ENCODE measurements around the gene MSI2.

MSI2 gene

DNA sequence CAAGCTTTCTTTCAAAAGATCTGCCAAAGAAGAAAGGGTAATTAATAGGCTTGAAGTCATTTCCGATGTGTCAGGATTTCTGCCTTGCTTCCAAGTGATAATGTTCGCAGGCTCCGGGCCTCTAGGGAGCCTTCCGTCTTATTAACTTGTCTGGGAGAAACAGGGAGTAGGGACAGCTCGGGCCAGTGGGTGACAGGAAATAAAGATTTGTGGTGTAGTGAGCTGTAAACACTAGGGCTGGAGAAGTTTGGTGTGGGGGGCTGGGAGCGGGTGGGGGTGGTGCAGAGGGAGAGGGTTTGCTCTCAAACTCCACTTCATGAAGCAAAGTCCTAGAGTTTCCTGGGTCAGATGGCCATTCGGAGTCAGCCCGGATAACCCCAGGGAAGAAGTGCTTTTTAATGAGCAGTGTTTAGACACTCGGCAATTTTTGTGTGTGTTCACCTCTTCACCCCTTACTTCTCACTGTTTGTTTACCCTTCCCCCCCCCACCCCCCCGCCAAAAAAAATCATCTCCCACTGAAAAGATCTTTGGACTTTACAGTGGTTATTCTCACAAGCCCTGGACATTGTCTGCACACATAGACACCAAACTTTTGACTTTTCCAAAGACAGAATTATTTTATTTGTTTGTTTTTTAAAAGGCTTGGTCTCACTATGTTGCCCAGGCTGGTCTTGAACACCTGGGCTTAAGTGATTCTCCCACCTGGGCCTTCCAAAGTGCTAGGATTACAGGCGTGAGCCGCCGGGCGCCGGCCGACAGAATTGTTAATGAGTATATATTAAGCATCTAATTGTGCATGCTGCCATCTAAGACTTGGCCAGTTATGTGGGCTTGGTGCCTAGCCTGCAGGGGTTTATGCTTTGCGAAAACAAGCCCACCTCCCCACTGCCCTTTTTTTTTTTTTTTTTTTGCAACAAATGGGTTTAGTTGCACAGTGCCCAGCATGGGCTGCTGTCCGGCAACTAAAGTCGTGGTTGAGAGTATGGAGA, 292.4 kb downstream of the MSI2 start:
- in situ Hi-C loops (cut with MboI; ENCODE audit: low pct_unique_long_range_greater_than_20kb, low sequenced_read_pairs): no loop called here
- no peak for DNase-seq

DNA sequence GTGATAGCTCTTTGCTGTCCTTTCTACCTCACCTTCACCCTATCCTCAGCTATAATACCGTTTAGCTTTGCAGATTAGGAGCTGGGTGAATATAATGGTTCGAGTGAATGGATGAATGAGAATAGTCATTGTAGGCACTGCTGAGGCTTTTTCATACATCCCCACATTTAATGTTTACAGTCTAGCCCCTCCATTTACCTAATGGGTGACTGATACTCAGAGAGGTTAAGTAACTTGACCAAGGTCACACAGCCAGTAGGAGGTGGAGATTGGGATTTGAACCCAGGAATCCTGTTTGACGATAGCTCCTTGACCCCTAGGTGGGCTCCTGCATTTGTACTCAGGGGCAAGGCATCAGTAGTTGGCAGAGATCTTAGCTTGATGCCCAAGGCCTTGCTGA, 293.1 kb downstream of the MSI2 start:
- in situ Hi-C loops (cut with MboI; ENCODE audit: low pct_unique_long_range_greater_than_20kb, low sequenced_read_pairs): no loop called here
- no peak for DNase-seq

GRCh38 chr17:57550016-57550415, 293.7 kb downstream of the MSI2 start:
- in situ Hi-C loops (cut with MboI; ENCODE audit: low pct_unique_long_range_greater_than_20kb, low sequenced_read_pairs): no loop called here

DNA sequence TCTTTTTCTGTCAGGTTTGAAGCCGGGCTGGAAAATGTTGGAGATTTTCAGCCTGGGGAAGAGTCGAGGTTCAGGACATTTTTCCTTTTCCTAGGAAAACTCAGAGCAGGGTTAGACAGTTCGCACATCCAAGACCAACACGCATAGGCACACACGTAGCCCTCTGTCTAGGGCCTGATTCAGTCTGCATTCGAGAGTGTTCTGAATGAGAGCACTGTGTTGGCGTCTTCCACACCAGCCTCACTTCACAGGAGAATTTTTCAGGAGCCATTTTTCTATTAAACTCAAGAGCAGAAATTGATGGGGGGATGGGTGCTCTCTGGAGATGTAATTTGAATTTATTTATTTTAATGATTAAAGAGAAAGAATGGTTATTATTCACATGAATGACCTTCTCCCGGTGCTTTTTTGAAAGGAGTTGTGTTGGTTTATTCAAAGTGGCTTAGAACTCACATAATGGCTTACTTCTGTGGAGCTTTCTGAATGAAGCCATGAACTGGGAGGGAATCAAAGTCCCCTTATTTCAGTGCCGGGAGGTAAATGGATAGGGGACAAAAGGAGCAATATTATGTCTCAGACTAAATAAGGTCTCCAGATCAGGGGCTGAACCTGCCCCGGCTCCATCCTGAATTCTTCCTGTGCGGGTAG, 294.5 kb downstream of the MSI2 start:
- no peak for DNase-seq
- in situ Hi-C loops (cut with MboI; ENCODE audit: low pct_unique_long_range_greater_than_20kb, low sequenced_read_pairs): no loop called here

More at GRCh38 chr17:57550016-57550415, 293.7 kb downstream of the MSI2 start:
- DNase-seq: no peak

DNA sequence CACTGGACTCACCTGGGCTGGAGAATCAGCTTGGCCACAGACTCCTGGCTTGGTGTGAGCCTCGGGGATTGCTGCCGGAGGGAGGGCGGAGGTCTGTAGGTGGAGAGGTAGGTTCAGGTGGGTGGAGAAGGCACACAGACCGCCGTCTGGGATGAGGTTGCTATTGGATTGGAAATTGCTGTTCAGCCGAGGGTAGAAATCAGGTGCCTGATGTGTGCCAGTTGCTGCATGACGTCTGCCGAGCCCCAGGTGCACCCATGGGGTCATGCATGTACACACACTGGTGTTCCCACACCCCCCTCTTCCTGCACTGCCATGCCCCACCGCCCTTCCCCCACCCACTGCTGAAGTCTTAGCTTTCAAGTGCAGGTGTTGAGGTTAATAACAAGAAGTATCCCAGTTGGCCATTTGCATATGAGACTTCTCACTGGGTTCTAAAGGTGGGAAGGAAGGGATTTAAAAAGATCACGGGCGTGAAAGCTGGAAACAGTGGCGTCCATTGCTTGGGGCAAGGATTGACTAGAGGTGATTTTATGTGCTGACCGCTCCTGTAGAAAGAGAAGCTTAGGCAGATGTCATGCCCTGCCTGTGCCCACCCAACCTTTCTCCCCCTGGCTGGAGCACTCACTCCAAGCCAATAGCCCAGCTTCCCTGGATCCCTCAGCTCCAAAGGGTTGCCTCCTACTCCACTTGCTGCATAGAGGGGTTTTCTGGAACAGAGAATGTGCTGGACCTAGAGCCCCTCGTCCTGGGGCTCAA, 295.2 kb downstream of the MSI2 start:
- DNase-seq: no peak
- in situ Hi-C loops (cut with MboI; ENCODE audit: low pct_unique_long_range_greater_than_20kb, low sequenced_read_pairs): no loop called here

GRCh38 chr17:57552114-57552624, 295.8 kb downstream of the MSI2 start:
- in situ Hi-C loops (cut with MboI; ENCODE audit: low pct_unique_long_range_greater_than_20kb, low sequenced_read_pairs): no loop called here
- no peak for DNase-seq

DNA sequence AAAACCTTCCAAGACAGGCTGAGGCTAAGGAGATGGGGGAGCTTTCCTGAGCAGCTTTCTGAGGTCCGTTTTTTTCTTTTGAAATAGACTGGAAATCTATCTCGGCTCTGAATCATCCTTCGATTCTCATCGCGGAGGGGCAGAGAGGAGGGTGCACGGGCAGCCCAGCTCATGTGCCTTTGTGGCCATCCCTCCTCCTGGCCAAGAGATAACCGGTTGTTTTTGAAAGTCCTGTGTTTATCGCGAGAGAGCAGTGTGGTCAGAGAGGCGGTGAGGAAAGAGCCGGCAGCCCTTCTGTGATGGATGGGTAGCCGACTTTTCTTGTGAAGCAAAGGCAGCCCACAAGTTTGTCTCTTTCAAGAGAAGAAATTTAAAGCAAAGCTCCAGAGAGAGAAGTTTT, 297.2 kb downstream of the MSI2 start:
- no peak for DNase-seq
- in situ Hi-C loops (cut with MboI; ENCODE audit: low pct_unique_long_range_greater_than_20kb, low sequenced_read_pairs): no loop called here

GRCh38 chr17:57553991-57554825, 297.9 kb downstream of the MSI2 start:
- in situ Hi-C loops (cut with MboI; ENCODE audit: low pct_unique_long_range_greater_than_20kb, low sequenced_read_pairs): no loop called here
- DNase-seq: peak; percentile 39

GRCh38 chr17:57554826-57555635, 298.7 kb downstream of the MSI2 start:
- no peak for DNase-seq
- in situ Hi-C loops (cut with MboI; ENCODE audit: low pct_unique_long_range_greater_than_20kb, low sequenced_read_pairs): no loop called here

GRCh38 chr17:57555636-57556175, 299.4 kb downstream of the MSI2 start:
- in situ Hi-C loops (cut with MboI; ENCODE audit: low pct_unique_long_range_greater_than_20kb, low sequenced_read_pairs): no loop called here
- no peak for DNase-seq

DNA sequence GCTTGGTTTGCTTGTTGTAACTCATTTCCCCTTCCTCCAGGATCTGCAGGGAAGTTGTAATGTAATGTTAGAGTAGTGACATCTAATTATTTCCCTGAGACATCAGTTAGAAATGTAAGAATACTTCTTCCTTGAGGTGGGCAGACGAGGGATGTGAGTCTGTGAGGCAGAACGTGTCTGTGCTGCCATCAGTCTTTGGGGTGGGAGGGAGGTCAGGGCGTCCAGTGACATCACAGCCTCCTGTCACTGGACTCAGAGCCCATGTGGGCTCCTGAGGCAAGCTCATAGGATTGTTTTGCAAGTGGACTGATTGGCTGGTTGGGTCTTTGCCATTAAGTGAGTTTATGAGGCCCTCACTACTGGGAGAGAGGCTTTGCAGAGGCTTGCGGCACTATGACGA, 300.0 kb downstream of the MSI2 start:
- in situ Hi-C loops (cut with MboI; ENCODE audit: low pct_unique_long_range_greater_than_20kb, low sequenced_read_pairs): no loop called here

GRCh38 chr17:57556977-57557376, 300.7 kb downstream of the MSI2 start:
- DNase-seq: no peak
- in situ Hi-C loops (cut with MboI; ENCODE audit: low pct_unique_long_range_greater_than_20kb, low sequenced_read_pairs): no loop called here

More for the DNA sequence above, 300.0 kb downstream of the MSI2 start:
- no peak for DNase-seq

- in situ Hi-C loops (cut with MboI; ENCODE audit: low pct_unique_long_range_greater_than_20kb, low sequenced_read_pairs): no loop called here
- no peak for DNase-seq
Measured at GRCh38 chr17:57557416-57557815, 301.1 kb downstream of the MSI2 start.

GRCh38 chr17:57557834-57558681, 301.7 kb downstream of the MSI2 start:
- DNase-seq: peak; percentile 81
- in situ Hi-C loops (cut with MboI; ENCODE audit: low pct_unique_long_range_greater_than_20kb, low sequenced_read_pairs): no loop called here

DNA sequence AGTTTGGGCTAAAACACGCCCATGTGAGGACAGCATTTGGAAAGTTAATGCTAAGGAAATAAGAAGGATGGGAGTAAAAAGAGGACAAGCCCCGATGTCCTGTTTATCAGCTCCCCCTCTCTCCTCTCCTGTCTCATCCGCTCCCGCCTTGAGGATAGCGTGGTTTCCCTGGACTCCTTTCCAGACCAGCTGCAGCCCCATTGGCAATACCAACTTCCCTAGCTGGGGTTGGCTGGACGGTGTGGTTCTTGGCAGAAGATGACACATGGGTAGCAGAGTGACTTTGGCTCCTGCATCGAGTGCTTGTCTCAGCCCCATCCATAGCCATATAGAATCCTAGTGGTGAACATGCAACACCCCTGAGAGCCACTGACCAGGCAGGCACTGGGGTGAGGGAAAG, 302.9 kb downstream of the MSI2 start:
- no peak for DNase-seq
- in situ Hi-C loops (cut with MboI; ENCODE audit: low pct_unique_long_range_greater_than_20kb, low sequenced_read_pairs): no loop called here

GRCh38 chr17:57559634-57560318, 303.5 kb downstream of the MSI2 start:
- in situ Hi-C loops (cut with MboI; ENCODE audit: low pct_unique_long_range_greater_than_20kb, low sequenced_read_pairs): no loop called here

More at GRCh38 chr17:57559634-57560318, 303.5 kb downstream of the MSI2 start:
- no peak for DNase-seq
